B cell (primary cell): ENCODE results near the gene PPEF2.

ENCODE experiments used
- EZH2 ChIP-seq: IDR thresholded peaks from 2 replicates; pipeline ENCODE4 v1.6.1; 2012; ENCODE audit warnings: borderline replicate concordance, low read depth, mild to moderate bottlenecking, moderate library complexity, low read length; ENCODE audit not compliant: insufficient read depth, poor library complexity, severe bottlenecking
- TF ChIP-seq, protein P1 (sequence below): fragments of 200-600 bp; IDR thresholded peaks from one replicate; pipeline ENCODE4 v1.8.0; 2022; ENCODE audit warnings: antibody characterized with exemption, mild to moderate bottlenecking

DNA sequence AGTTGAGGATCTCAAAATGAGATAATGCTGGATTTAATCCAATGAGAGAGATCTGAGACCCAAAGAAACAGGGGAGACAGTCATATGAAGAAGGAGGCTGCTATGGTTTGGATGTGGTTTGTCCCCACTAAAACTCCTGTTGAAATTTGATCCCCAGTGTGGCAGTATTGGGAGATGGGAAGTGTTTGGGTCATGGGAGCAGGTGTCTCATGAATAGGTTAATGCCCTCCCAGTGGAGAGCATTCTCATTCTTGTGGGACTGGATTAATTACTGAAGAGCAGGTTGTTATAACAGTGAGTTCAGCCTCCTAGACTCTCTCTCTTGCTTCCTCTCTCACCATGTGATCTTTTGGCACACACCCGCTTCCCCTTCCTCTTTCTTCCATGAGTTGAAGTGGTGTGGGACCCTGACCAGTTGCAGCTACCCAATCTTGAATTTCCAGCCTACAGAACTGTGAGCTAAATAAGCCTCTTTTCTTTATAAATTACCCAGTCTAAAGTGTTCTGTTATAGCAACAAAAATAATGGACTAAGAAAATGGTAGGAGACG is 70.3 kb downstream of the PPEF2 start:
- TF ChIP-seq, protein P1, sequence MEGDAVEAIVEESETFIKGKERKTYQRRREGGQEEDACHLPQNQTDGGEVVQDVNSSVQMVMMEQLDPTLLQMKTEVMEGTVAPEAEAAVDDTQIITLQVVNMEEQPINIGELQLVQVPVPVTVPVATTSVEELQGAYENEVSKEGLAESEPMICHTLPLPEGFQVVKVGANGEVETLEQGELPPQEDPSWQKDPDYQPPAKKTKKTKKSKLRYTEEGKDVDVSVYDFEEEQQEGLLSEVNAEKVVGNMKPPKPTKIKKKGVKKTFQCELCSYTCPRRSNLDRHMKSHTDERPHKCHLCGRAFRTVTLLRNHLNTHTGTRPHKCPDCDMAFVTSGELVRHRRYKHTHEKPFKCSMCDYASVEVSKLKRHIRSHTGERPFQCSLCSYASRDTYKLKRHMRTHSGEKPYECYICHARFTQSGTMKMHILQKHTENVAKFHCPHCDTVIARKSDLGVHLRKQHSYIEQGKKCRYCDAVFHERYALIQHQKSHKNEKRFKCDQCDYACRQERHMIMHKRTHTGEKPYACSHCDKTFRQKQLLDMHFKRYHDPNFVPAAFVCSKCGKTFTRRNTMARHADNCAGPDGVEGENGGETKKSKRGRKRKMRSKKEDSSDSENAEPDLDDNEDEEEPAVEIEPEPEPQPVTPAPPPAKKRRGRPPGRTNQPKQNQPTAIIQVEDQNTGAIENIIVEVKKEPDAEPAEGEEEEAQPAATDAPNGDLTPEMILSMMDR = no peak
- no peak for TF ChIP-seq EZH2
